ENCODE results near the gene PEX6. TPM values are rescaled to one million over a fixed set of nuclear protein-coding genes. Genes with fewer than 3 reads are reported as not detected.
"Not testable (repeated sequence)": the region's sequence is repeated elsewhere in the genome, so short reads cannot be mapped to it uniquely, and the experiment has no call there.

Gene PEX6
- total RNA-seq, 6 donors from 2014 or later, result 6.5 to 36.7 (median 21.0) TPM

DNA sequence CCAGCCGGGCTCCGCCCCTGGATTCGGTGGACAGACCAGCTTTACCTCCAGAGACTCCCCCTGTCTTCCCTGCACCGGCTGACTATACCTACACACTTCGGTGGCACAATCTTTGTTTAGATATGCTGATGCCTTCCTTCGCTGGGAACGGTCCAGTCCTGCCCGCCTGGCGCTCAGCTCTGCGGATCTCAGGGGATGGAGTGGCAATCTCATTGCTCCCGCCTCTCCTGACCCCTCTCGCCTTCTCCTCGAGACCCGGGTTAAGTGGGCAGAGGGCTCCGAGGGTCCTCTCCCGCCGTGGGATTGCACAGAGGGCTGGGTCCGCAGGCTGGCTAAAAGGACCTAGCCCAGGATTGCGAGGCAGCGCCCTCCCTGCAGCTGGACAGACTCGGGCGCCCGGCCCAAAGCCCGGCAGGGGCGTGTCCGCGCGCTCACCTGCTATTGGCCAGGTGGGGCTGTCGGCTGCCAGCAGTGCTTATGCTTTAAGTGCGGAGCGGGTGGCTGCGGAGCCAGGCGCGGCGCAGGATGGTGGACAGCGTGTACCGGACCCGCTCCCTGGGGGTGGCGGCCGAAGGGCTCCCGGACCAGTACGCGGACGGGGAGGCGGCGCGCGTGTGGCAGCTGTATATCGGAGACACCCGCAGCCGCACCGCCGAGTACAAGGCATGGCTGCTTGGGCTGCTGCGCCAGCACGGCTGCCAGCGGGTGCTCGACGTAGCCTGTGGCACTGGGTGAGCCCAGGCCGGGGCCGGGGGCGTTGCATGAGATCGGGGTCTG lies 18.6 kb downstream of the PEX6 start, which contains the start of gene GNMT:
Gene GNMT, plus strand, starts transcription at position 512 of the 777 bp plus-strand sequence. Its CDS starts 14 bp downstream, at position 526.
- 7 to 15% methylated on average over 13 to 46 of the region's 62 CpGs for WGBS, 2 donors
- Histone ChIP-seq H3K36me3 (peaks cover 5 to 28% (median 15%) of the 10 kb centered on the region in 4 donors), H3K4me3 (peak within 1 kb of the TSS; percentile 34 to 61 (median 50)), H3K27ac (peak within 1 kb of the TSS in 2 of 4 donors; percentile 71 to 74), H3K9me3 (no peaks in the 10 kb centered on the region), H3K27me3 (peaks cover 0 to 8% (median 0%) of the 10 kb centered on the region in 4 donors), H3K4me1 (peaks cover 7 to 19% (median 13%) of the 10 kb centered on the region in 4 donors)
- peak; percentile 82 to 93 for ATAC-seq (ENCODE audit: low FRiP score in 2 of 2)
- peak; percentile 90 to 95 for DNase-seq
- TF ChIP-seq EP300 (IDR thresholded peaks at IDR 0.05), result peak in 1 of 4 donors; percentile 30
- TF ChIP-seq POLR2AphosphoS5 (IDR thresholded peaks at IDR 0.05), result peak in 1 of 2 donors; percentile 76
- TF ChIP-seq POLR2A (IDR thresholded peaks at IDR 0.05), result peak in 3 of 4 donors; percentile 36 to 69 (median 40)
- TF ChIP-seq, protein P1, sequence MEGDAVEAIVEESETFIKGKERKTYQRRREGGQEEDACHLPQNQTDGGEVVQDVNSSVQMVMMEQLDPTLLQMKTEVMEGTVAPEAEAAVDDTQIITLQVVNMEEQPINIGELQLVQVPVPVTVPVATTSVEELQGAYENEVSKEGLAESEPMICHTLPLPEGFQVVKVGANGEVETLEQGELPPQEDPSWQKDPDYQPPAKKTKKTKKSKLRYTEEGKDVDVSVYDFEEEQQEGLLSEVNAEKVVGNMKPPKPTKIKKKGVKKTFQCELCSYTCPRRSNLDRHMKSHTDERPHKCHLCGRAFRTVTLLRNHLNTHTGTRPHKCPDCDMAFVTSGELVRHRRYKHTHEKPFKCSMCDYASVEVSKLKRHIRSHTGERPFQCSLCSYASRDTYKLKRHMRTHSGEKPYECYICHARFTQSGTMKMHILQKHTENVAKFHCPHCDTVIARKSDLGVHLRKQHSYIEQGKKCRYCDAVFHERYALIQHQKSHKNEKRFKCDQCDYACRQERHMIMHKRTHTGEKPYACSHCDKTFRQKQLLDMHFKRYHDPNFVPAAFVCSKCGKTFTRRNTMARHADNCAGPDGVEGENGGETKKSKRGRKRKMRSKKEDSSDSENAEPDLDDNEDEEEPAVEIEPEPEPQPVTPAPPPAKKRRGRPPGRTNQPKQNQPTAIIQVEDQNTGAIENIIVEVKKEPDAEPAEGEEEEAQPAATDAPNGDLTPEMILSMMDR (IDR thresholded peaks at IDR 0.05), result no peak

DNA sequence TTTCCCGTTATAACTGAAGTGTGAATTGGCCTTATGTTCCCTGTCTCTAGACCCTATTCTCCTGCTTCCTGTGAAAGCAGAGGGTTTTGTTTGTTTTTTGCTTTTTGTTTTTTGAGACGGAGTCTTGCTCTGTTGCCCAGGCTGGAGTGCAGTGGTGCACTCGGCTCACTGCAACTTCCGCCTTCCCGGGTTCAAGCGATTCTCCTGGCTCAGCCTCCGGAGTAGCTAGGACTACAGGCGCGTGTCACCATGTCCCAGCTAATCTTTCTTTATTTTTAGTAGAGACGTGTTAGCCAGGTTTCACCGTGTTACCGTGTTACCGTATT lies 19.1 kb downstream of the PEX6 start:
- TF ChIP-seq, protein P1 (IDR thresholded peaks at IDR 0.05), result no peak
- no peak for TF ChIP-seq EP300 (IDR thresholded peaks at IDR 0.05)
- TF ChIP-seq POLR2A (IDR thresholded peaks at IDR 0.05), result no peak
- TF ChIP-seq POLR2AphosphoS5 (IDR thresholded peaks at IDR 0.05), result no peak
- Histone ChIP-seq H3K36me3 (peaks cover 4 to 22% (median 11%) of the 10 kb centered on the region in 4 donors), H3K27ac (peak overlapping the region in 2 of 4 donors; percentile 71 to 74), H3K4me3 (peak overlapping the region in 3 of 4 donors; percentile 45 to 61 (median 54)), H3K4me1 (peaks cover 7 to 19% (median 13%) of the 10 kb centered on the region in 4 donors), H3K27me3 (peaks cover 0 to 8% (median 0%) of the 10 kb centered on the region in 4 donors), H3K9me3 (no peaks in the 10 kb centered on the region)
- ATAC-seq (ENCODE audit: low FRiP score in 2 of 2) (peak in 1 of 2 donors; percentile 15), DNase-seq (no peak)
- WGBS, 2 donors, result 18 to 38% methylated on average over 13 of the region's 13 CpGs

DNA sequence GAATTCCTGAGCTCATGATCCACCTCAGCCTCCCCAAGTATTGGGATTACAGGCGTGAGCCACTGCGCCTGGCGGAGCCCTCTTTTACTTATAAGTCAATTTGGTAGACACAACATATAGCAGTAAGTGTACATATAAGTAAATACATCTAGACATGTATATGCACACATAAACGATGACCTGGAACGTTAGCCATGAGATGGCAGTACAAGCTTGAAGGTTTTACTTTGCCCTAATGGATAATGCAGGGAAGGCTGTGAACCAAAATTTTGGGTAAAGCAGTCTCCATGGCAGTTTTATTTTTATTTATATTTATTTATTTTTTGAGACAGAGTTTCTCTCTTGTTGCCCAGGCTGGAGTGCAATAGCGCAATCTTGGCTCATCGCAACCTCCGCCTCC lies 20.9 kb downstream of the PEX6 start:
- Histone ChIP-seq H3K4me1 (peaks cover 7 to 19% (median 13%) of the 10 kb centered on the region in 4 donors), H3K4me3 (no peak overlapping the region), H3K36me3 (peaks cover 0 to 7% (median under 1%) of the 10 kb centered on the region in 4 donors), H3K27ac (no peak overlapping the region), H3K9me3 (no peaks in the 10 kb centered on the region), H3K27me3 (peaks cover 0 to 8% (median 0%) of the 10 kb centered on the region in 4 donors)
- TF ChIP-seq EP300 (IDR thresholded peaks at IDR 0.05) (no peak), POLR2A (IDR thresholded peaks at IDR 0.05) (no peak), POLR2AphosphoS5 (IDR thresholded peaks at IDR 0.05) (no peak)
- WGBS, 2 donors, result 89% methylated on average over 8 of the region's 8 CpGs
- DNase-seq (no peak), ATAC-seq (ENCODE audit: low FRiP score in 2 of 2) (no peak)

DNA sequence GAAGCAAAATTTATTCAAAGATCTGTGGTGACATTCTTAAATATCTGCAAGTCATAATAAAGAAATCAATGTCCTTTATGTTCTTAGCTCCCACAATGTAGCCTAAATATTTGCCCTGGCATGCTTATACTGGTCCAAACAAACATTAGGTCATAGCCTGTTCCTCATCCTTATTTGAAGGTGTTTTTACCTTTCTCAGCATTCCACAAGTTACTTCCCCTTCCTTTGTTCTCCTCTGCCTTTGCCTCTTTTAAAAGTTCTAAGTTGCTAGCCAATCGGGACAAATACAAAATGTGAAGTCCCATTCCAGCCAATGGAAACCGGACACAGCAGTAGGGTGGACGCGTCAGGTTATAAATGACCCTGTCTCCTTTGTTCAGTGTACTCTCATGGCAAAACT lies 24.6 kb downstream of the PEX6 start:
- not testable (repeated sequence) for H3K27me3 ChIP-seq; H3K9me3 ChIP-seq; H3K27ac ChIP-seq; H3K36me3 ChIP-seq; DNase-seq; H3K4me3 ChIP-seq; ATAC-seq (ENCODE audit: low FRiP score in 2 of 2); H3K4me1 ChIP-seq
- WGBS, 2 donors, result 74 to 83% methylated on average over 4 of the region's 4 CpGs

DNA sequence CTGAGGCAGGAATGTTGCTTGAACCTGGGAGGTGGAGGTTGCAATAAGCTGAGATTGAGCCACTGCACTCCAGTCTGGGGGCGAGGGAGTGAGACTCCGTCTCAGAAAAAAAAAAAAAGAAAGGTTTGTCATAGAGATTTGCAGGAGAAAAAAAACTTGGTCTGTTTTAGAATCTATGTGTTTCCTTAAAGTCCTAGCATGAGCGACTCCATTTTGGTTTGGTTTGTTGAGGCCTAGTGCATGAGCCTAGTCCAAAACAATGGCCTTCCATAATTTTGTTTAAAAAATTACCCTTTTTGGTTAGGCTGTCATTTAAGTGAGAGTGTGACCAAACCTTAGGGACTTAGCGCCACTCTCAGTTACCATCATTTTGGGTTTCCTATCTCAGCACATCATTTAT lies 26.6 kb downstream of the PEX6 start:
- H3K27ac ChIP-seq, result no peak overlapping the region
- H3K9me3 ChIP-seq, result no peaks in the 10 kb centered on the region
- H3K4me1 ChIP-seq, result no peaks in the 10 kb centered on the region
- DNase-seq (no peak), ATAC-seq (ENCODE audit: low FRiP score in 2 of 2) (no peak)
- H3K4me3 ChIP-seq, result no peak overlapping the region
- WGBS, 2 donors, result 89 to 94% methylated on average over 4 of the region's 4 CpGs
- H3K36me3 ChIP-seq, result no peaks in the 10 kb centered on the region
- TF ChIP-seq EP300 (IDR thresholded peaks at IDR 0.05) (no peak), POLR2AphosphoS5 (IDR thresholded peaks at IDR 0.05) (no peak), POLR2A (IDR thresholded peaks at IDR 0.05) (no peak)
- TF ChIP-seq, protein P1 (IDR thresholded peaks at IDR 0.05), result no peak
- no peaks in the 10 kb centered on the region for H3K27me3 ChIP-seq

Data from upper lobe of left lung (tissue), 6 donors.